NOMO-1 treated with dmso at 0.1 percent for 144 hours (cell line): ENCODE measurements around the gene TEX101.
A peak's percentile ranks its signal among the peaks of the same experiment; 100 is the strongest.

Source experiments
- DNase-seq: peaks from one replicate; lab custom pipeline; 2025; ENCODE audit not compliant: unreplicated experiment; lab: John Stamatoyannopoulos, UW

Gene TEX101

GRCh38 chr19:43445426-43445825 lies 30.7 kb downstream of the TEX101 start:
- no peak for DNase-seq

GRCh38 chr19:43446746-43447489 lies 32.2 kb downstream of the TEX101 start:
- DNase-seq = peak; percentile 22

GRCh38 chr19:43447655-43448054 lies 33.0 kb downstream of the TEX101 start:
- DNase-seq = no peak

GRCh38 chr19:43450545-43450997 lies 35.9 kb downstream of the TEX101 start:
- no peak for DNase-seq

GRCh38 chr19:43452582-43452981 lies 37.9 kb downstream of the TEX101 start:
- no peak for DNase-seq

GRCh38 chr19:43454031-43454430 lies 39.3 kb downstream of the TEX101 start:
- no peak for DNase-seq

GRCh38 chr19:43455321-43456113 lies 40.8 kb downstream of the TEX101 start:
- peak; percentile 50 for DNase-seq

GRCh38 chr19:43457809-43458208 lies 43.1 kb downstream of the TEX101 start:
- DNase-seq = no peak

- DNase-seq = no peak
Observed at GRCh38 chr19:43460362-43461016, 45.8 kb downstream of the TEX101 start.

- no peak for DNase-seq
Observed at GRCh38 chr19:43461303-43461702, 46.6 kb downstream of the TEX101 start.

GRCh38 chr19:43462383-43462782 lies 47.7 kb downstream of the TEX101 start:
- DNase-seq = no peak

- no peak for DNase-seq
Observed at GRCh38 chr19:43462785-43463380, 48.2 kb downstream of the TEX101 start.

- peak; percentile 94 for DNase-seq
Observed at GRCh38 chr19:43463381-43464133, 48.9 kb downstream of the TEX101 start.

GRCh38 chr19:43464134-43464775 lies 49.6 kb downstream of the TEX101 start:
- no peak for DNase-seq

GRCh38 chr19:43465468-43466120 lies 50.9 kb downstream of the TEX101 start, which contains the start of gene LYPD3:
LYPD3 (minus strand) TSS chr19:43465608; CDS start chr19:43465571, 37 bp downstream.
- no peak for DNase-seq

GRCh38 chr19:43466793-43467192 lies 52.1 kb downstream of the TEX101 start:
- no peak for DNase-seq

GRCh38 chr19:43467276-43467675 lies 52.6 kb downstream of the TEX101 start:
- no peak for DNase-seq

- no peak for DNase-seq
Observed at GRCh38 chr19:43467730-43468129, 53.0 kb downstream of the TEX101 start.
